ENCODE measurements around the gene CHSY1.

CHSY1 gene

GRCh38 chr15:101239724-101240136 lies 12.1 kb downstream of the CHSY1 start:
- Histone ChIP-seq H3K4me3 (replicated peaks; ENCODE audit: low read depth, low read length) (no peak overlapping the region), H3K27me3 (replicated peaks; ENCODE audit: control insufficient read depth, insufficient read depth, low read length) (no peaks in the 10 kb centered on the region), H3K36me3 (ENCODE audit: control insufficient read depth, insufficient read depth, low read length) (peaks cover 2% of the 10 kb centered on the region)
- TF ChIP-seq CTCF (IDR thresholded peaks at IDR 0.05; ENCODE audit: insufficient read depth, low read length, poor library complexity, severe bottlenecking), result no peak
- DNase-seq (ENCODE audit: extremely low read depth, insufficient read length), result no peak

DNA sequence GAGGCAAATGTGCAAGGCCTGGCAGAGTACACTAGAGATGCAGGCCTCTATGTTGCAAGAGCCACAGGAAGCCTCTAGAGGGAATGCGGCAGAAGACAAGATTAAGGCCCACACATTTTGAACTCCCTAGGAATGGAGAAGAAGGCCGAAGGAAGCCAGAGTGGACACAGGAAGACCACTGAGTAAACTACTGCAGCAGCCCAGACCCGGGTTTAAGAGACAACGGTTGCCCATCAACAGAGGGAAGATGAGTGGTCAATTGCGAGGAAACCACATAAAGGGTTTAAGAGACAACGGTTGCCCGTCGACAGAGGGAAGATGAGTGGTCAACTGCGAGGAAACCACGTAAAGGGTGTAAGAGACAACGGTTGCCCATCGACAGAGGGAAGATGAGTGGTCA lies 14.6 kb downstream of the CHSY1 start:
- Histone ChIP-seq H3K36me3 (ENCODE audit: control insufficient read depth, insufficient read depth, low read length) (peaks cover 4% of the 10 kb centered on the region), H3K27me3 (replicated peaks; ENCODE audit: control insufficient read depth, insufficient read depth, low read length) (no peaks in the 10 kb centered on the region), H3K4me3 (replicated peaks; ENCODE audit: low read depth, low read length) (no peak overlapping the region)
- no peak for TF ChIP-seq CTCF (IDR thresholded peaks at IDR 0.05; ENCODE audit: insufficient read depth, low read length, poor library complexity, severe bottlenecking)
- DNase-seq (ENCODE audit: extremely low read depth, insufficient read length), result no peak

GRCh38 chr15:101233651-101234280 lies 18.1 kb downstream of the CHSY1 start:
- Histone ChIP-seq H3K27me3 (replicated peaks; ENCODE audit: control insufficient read depth, insufficient read depth, low read length) (no peaks in the 10 kb centered on the region), H3K36me3 (ENCODE audit: control insufficient read depth, insufficient read depth, low read length) (peaks cover 4% of the 10 kb centered on the region), H3K4me3 (replicated peaks; ENCODE audit: low read depth, low read length) (no peak overlapping the region)
- no peak for TF ChIP-seq CTCF (IDR thresholded peaks at IDR 0.05; ENCODE audit: insufficient read depth, low read length, poor library complexity, severe bottlenecking)
- no peak for DNase-seq (ENCODE audit: extremely low read depth, insufficient read length)

- H3K36me3 ChIP-seq (ENCODE audit: control insufficient read depth, insufficient read depth, low read length), result peaks cover 4% of the 10 kb centered on the region
- DNase-seq (ENCODE audit: extremely low read depth, insufficient read length), result no peak
- no peak overlapping the region for H3K4me3 ChIP-seq (replicated peaks; ENCODE audit: low read depth, low read length)
- no peak for TF ChIP-seq CTCF (IDR thresholded peaks at IDR 0.05; ENCODE audit: insufficient read depth, low read length, poor library complexity, severe bottlenecking)
- no peaks in the 10 kb centered on the region for H3K27me3 ChIP-seq (replicated peaks; ENCODE audit: control insufficient read depth, insufficient read depth, low read length)
These were observed 19.2 kb downstream of the CHSY1 start for GRCh38 chr15:101232677-101233076.

DNA sequence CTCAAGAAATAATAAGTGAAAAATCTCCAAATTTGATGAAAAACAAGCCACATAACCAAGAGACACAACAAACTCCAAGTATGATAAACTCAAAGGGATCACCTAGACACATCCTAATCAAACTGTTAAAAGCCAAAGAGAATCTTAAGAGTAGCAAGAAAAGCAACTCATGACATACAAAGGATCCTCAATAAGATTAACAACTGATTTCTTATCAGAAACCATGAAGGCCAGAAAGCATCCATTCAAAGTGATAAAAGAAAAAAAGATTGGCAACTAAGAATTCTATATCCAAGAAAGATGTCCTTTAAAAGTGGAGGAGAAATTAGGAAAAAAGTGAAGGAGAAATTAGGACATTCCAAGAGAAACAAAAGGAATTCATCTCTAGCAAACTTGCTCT lies 23.5 kb downstream of the CHSY1 start:
- peaks cover 3% of the 10 kb centered on the region for H3K36me3 ChIP-seq (ENCODE audit: control insufficient read depth, insufficient read depth, low read length)
- DNase-seq (ENCODE audit: extremely low read depth, insufficient read length), result no peak
- H3K4me3 ChIP-seq (replicated peaks; ENCODE audit: low read depth, low read length), result no peak overlapping the region
- H3K27me3 ChIP-seq (replicated peaks; ENCODE audit: control insufficient read depth, insufficient read depth, low read length), result no peaks in the 10 kb centered on the region
- no peak for TF ChIP-seq CTCF (IDR thresholded peaks at IDR 0.05; ENCODE audit: insufficient read depth, low read length, poor library complexity, severe bottlenecking)

DNA sequence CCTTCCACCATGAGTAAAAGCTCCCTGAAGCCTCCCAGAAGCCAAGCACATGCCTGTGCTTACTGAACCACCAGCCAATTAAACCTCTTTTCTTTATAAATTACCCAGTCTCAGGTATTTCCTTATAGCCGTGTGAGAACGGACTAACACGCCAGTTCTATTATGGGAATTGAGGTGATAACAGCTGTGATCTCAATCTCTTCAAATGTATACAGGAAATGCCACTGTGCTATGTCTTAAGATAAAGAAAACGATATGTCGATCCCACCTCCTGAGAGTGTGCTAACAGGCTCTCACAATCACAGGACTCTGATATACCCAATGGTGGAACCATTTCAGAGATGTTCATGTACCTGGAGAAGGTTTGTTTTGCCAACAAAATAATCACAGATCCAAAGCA lies 26.2 kb downstream of the CHSY1 start:
- DNase-seq (ENCODE audit: extremely low read depth, insufficient read length), result no peak
- Histone ChIP-seq H3K4me3 (replicated peaks; ENCODE audit: low read depth, low read length) (no peak overlapping the region), H3K36me3 (ENCODE audit: control insufficient read depth, insufficient read depth, low read length) (peaks cover 1% of the 10 kb centered on the region), H3K27me3 (replicated peaks; ENCODE audit: control insufficient read depth, insufficient read depth, low read length) (no peaks in the 10 kb centered on the region)
- TF ChIP-seq CTCF (IDR thresholded peaks at IDR 0.05; ENCODE audit: insufficient read depth, low read length, poor library complexity, severe bottlenecking), result no peak
